HCT116 (cell line): Measurements from ENCODE around the gene RALGPS1. TPM values are rescaled to one million over a fixed set of nuclear protein-coding genes. Genes with fewer than 3 reads are reported as not detected.

ENCODE experiments used
- ATAC-seq: fragments of 200-7000 bp; cut with Tn5 transposase; 2 replicates; pipeline ENCODE4 v1.9.1; 2020; ENCODE audit warnings: mild to moderate bottlenecking, moderate library complexity
- BruUV-seq: library from RNA; stranded (reverse); fragments of 400-500 nt; replicated peaks from 2 replicates; lab custom pipeline; 2021; lab: Mats Ljungman, UMichigan
- CTCF ChIA-PET: fragments of 300-600 bp; sonication (Branson Sonifier 250); formaldehyde crosslinking; loops from one replicate; lab custom pipeline; 2021; ENCODE audit warnings: antibody characterized with exemption; lab: Charles Lee
- POLR2A ChIA-PET: fragments of 300-600, 350-600 bp; sonication (Branson Sonifier 250); formaldehyde crosslinking; loops from one replicate; lab custom pipeline; 2021; ENCODE audit warnings: antibody characterized with exemption; lab: Charles Lee
- RAD21 ChIA-PET, 2 experiments: fragments of 300-600 bp; sonication (Branson Sonifier 250); formaldehyde crosslinking; loops; one replicate each; lab custom pipeline; 2023; ENCODE audit warnings: low total read pairs in 2 of 2; ENCODE audit not compliant: uncharacterized antibody in 2 of 2, unreplicated experiment in 2 of 2, low non-redundant PET in 1 of 2; lab: Charles Lee
- DNase-seq: peaks from one replicate; pipeline ENCODE4 v3.0.0-alpha.2; 2010; ENCODE audit warnings: low read depth, low spot score
- H2AFZ ChIP-seq: fragments of 200-600 bp; shearing (Covaris generic), sonication (generic); 2 replicates; pipeline ENCODE4 v1.6.1; 2017; ENCODE audit warnings: low read depth, mixed run types, mixed read lengths, antibody characterized with exemption, low read length; ENCODE audit not compliant: poor library complexity, severe bottlenecking
- H3K27ac ChIP-seq: 2 replicates; pipeline ENCODE4 v1.5.1; 2012; ENCODE audit warnings: low read depth, low read length
- H3K27me3 ChIP-seq: fragments of 200-600 bp; sonication (generic); 2 replicates; pipeline ENCODE4 v1.6.1; 2016; ENCODE audit warnings: mixed run types, low read length, mixed read lengths; ENCODE audit not compliant: insufficient read depth
- H3K36me3 ChIP-seq, 2 experiments: fragments of 200-500 bp in 1 of 2; fragments of 200-600 bp in 1 of 2; sonication (Bioruptor generic) in 1 of 2; sonication (generic) in 1 of 2; 2 replicates each; pipeline versions ENCODE4 v1.5.1 to v1.6.1; 2014 to 2016; ENCODE audit warnings: low read length in 2 of 2, inconsistent platforms in 1 of 2, mixed read lengths in 1 of 2, mixed run types in 1 of 2; ENCODE audit not compliant: insufficient read depth in 2 of 2, control insufficient read depth in 1 of 2
- H3K4me1 ChIP-seq, 2 experiments: fragments of 200-600 bp in 1 of 2; sonication (generic) in 1 of 2; 2 replicates each; pipeline versions ENCODE4 v1.5.1 to v1.6.1; 2012 to 2017; ENCODE audit warnings: low read length in 2 of 2, inconsistent platforms in 1 of 2, mild to moderate bottlenecking in 1 of 2, mixed read lengths in 1 of 2, mixed run types in 1 of 2, moderate library complexity in 1 of 2; ENCODE audit not compliant: insufficient read depth in 2 of 2, control insufficient read depth in 1 of 2
- H3K4me2 ChIP-seq: fragments of 200-600 bp; sonication (generic); 2 replicates; pipeline ENCODE4 v1.6.1; 2017; ENCODE audit warnings: mixed run types, low read length, mixed read lengths
- H3K4me3 ChIP-seq, 2 experiments: fragments of 200-600 bp in 1 of 2; sonication (generic) in 1 of 2; replicated peaks in 1 of 2; 2 replicates each; pipeline ENCODE4 v1.5.1; 2011 to 2016; ENCODE audit warnings: low read length in 2 of 2, control low read depth in 1 of 2, low read depth in 1 of 2, mild to moderate bottlenecking in 1 of 2, mixed read lengths in 1 of 2, mixed run types in 1 of 2
- H3K79me2 ChIP-seq: fragments of 200-600 bp; sonication (generic); 2 replicates; pipeline ENCODE4 v1.6.1; 2017; ENCODE audit warnings: mild to moderate bottlenecking, mixed run types, low read length, moderate library complexity, mixed read lengths; ENCODE audit not compliant: insufficient read depth
- H3K9ac ChIP-seq: fragments of 200-600 bp; sonication (generic); 2 replicates; pipeline ENCODE4 v1.6.1; 2016; ENCODE audit warnings: low read length, mixed read lengths
- H3K9me2 ChIP-seq: fragments of 200-600 bp; sonication (generic), shearing (Covaris generic); 2 replicates; pipeline ENCODE4 v1.6.1; 2017; ENCODE audit warnings: mixed run types, mild to moderate bottlenecking, moderate library complexity; ENCODE audit not compliant: insufficient read depth
- H3K9me3 ChIP-seq, 2 experiments: fragments of 200-500 bp in 1 of 2; fragments of 200-600 bp in 1 of 2; sonication (Bioruptor generic) in 1 of 2; sonication (generic) in 1 of 2; 2 replicates each; pipeline ENCODE4 v1.6.1; 2014 to 2017; ENCODE audit warnings: low read length in 2 of 2, mixed read lengths in 2 of 2, inconsistent platforms in 1 of 2, low read depth in 1 of 2, mild to moderate bottlenecking in 1 of 2, mixed run types in 1 of 2, moderate library complexity in 1 of 2; ENCODE audit not compliant: control insufficient read depth in 1 of 2, insufficient read depth in 1 of 2
- H4K20me1 ChIP-seq: fragments of 200-600 bp; sonication (generic), shearing (Covaris generic); 2 replicates; pipeline ENCODE4 v1.6.1; 2017; ENCODE audit warnings: mixed run types, mild to moderate bottlenecking, moderate library complexity; ENCODE audit not compliant: insufficient read depth
- ATF3 ChIP-seq: IDR thresholded peaks from 2 replicates; pipeline ENCODE4 v1.6.1; 2012
- CBX3 ChIP-seq: IDR thresholded peaks from 2 replicates; pipeline ENCODE4 v1.6.1; 2012; ENCODE audit warnings: low read depth
- CTCF ChIP-seq, 3 experiments: fragments of 200-600 bp in 1 of 3; sonication (generic) in 1 of 3; IDR thresholded peaks in 2 of 3; conservative IDR thresholded peaks in 1 of 3; 2 replicates each; pipeline ENCODE4 v1.5.1; 2012 to 2017; ENCODE audit warnings: low read depth in 2 of 3, low read length in 2 of 3, antibody characterized with exemption in 1 of 3, borderline replicate concordance in 1 of 3, control low read depth in 1 of 3, mild to moderate bottlenecking in 1 of 3, mixed read lengths in 1 of 3, mixed run types in 1 of 3, moderate library complexity in 1 of 3; ENCODE audit not compliant: insufficient read depth in 1 of 3
- EGR1 ChIP-seq: IDR thresholded peaks from 2 replicates; pipeline ENCODE4 v1.6.1; 2012; ENCODE audit warnings: low read depth
- EZH2phosphoT487 ChIP-seq: fragments of 200-600 bp; IDR thresholded peaks from 2 replicates; pipeline ENCODE4 v1.6.1; 2018; ENCODE audit warnings: antibody characterized with exemption, borderline replicate concordance
- FOSL1 ChIP-seq: IDR thresholded peaks from 2 replicates; pipeline ENCODE4 v1.6.1; 2012; ENCODE audit warnings: low read depth
- POLR2A ChIP-seq: IDR thresholded peaks from 2 replicates; pipeline ENCODE4 v1.7.0; 2011; ENCODE audit warnings: borderline replicate concordance; ENCODE audit not compliant: insufficient read depth, insufficient read length; ENCODE audit errors: extremely low read depth
- POLR2AphosphoS5 ChIP-seq: IDR thresholded peaks from 2 replicates; pipeline ENCODE4 v1.6.1; 2011; ENCODE audit warnings: mild to moderate bottlenecking, low read depth, low read length, moderate library complexity
- RAD21 ChIP-seq: IDR thresholded peaks from 2 replicates; pipeline ENCODE4 v1.6.1; 2012; ENCODE audit warnings: low read depth, mild to moderate bottlenecking
- SP1 ChIP-seq: IDR thresholded peaks from 2 replicates; pipeline ENCODE4 v1.6.1; 2012; ENCODE audit warnings: low read depth
- SRF ChIP-seq: IDR thresholded peaks from 2 replicates; pipeline ENCODE4 v1.6.1; 2012; ENCODE audit warnings: low read depth
- TCF7L2 ChIP-seq: IDR thresholded peaks from 2 replicates; pipeline ENCODE4 v1.7.0; 2011; ENCODE audit warnings: borderline replicate concordance, inconsistent platforms; ENCODE audit not compliant: insufficient read depth, insufficient read length; ENCODE audit errors: extremely low read depth
- ZBTB33 ChIP-seq: IDR thresholded peaks from 2 replicates; pipeline ENCODE4 v1.6.1; 2011; ENCODE audit warnings: mild to moderate bottlenecking, low read length, moderate library complexity; ENCODE audit not compliant: insufficient replicate concordance; ENCODE audit errors: extremely low read depth
- ZNF274 ChIP-seq: fragments of 200-500 bp; sonication (Bioruptor generic); IDR thresholded peaks from 2 replicates; pipeline ENCODE4 v1.6.1; 2014; ENCODE audit warnings: mild to moderate bottlenecking, low read depth, low read length, inconsistent platforms
- intact Hi-C: fragments of 100-400 bp; cut with micrococcal nuclease; formaldehyde crosslinking; loops from 2 replicates; pipeline ENCODE4 v1.10.0; 2022
- total RNA-seq: library from RNA; stranded (reverse); gene quantifications from one replicate; pipeline ENCODE4 v1.2.1, GENCODE V29; 2021; ENCODE audit not compliant: unreplicated experiment
- TF ChIP-seq, protein P1 (sequence below): IDR thresholded peaks from 2 replicates; pipeline ENCODE4 v1.6.1; 2012

RALGPS1 gene
- total RNA-seq, 1 experiment from 2014 or later, result 7.6 TPM

GRCh38 chr9:127224883-127225739 is 310.5 kb downstream of the RALGPS1 start:
- Histone ChIP-seq H3K36me3 (no peaks in the 10 kb centered on the region), H3K27me3 (peaks cover 19% of the 10 kb centered on the region; the same call in 1 of the 2 replicates), H3K9me2 (no peaks in the 10 kb centered on the region), H3K4me3 (peak overlapping the region; percentile 49 to 63), H3K4me1 (peaks cover 8 to 26% of the 10 kb centered on the region in 2 experiments; a peak in 3 of 4 replicates), H3K79me2 (peaks cover 4% of the 10 kb centered on the region; the same call in 1 of the 2 replicates), H3K9ac (peak overlapping the region; percentile 69), H2AFZ (no peak overlapping the region), H4K20me1 (no peaks in the 10 kb centered on the region), H3K27ac (peak overlapping the region; percentile 64; the same call in 1 of the 2 replicates), H3K4me2 (peak overlapping the region; percentile 91), H3K9me3 (no peaks in the 10 kb centered on the region)
- TF ChIP-seq SRF (no peak), EZH2phosphoT487 (no peak), RAD21 (no peak), ZBTB33 (no peak), EGR1 (peak; percentile 36; the same call in 1 of the 2 replicates), ATF3 (no peak), SP1 (peak; percentile 91), CBX3 (no peak), POLR2AphosphoS5 (no peak; the same call in 1 of the 2 replicates), TCF7L2 (peak; percentile 8), FOSL1 (no peak), CTCF (IDR thresholded peaks at IDR 0.05 in 2 of 3, conservative IDR thresholded peaks at IDR 0.05 in 1 of 3; ENCODE audit: borderline replicate concordance in 1 of 3, insufficient read depth in 1 of 3, low read depth in 2 of 3, low read length in 2 of 3) (no peak), POLR2A (no peak), ZNF274 (no peak)
- TF ChIP-seq, protein P1, sequence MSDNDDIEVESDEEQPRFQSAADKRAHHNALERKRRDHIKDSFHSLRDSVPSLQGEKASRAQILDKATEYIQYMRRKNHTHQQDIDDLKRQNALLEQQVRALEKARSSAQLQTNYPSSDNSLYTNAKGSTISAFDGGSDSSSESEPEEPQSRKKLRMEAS, result peak; percentile 82
- DNase-seq (peak; percentile 63), ATAC-seq (peak; percentile 81)
- RAD21 ChIA-PET, result interaction anchor here (0.6 to 1.9 kb wide), 5 partner anchors 11 to 180 kb away, joined by 4 to 9 read pairs (median 4); partner anchors contain the start of gene SLC2A8 (in 1 of the 2)
- no TSS peak for BruUV-seq
- CTCF ChIA-PET, result interaction anchor here (0.6 to 2.8 kb wide), 13 partner anchors 10 to 510 kb away, joined by 3 to 24 read pairs (median 5); partner anchors contain the start of genes SLC2A8 and TOR2A
- POLR2A ChIA-PET, result interaction anchor here (0.9 to 1.9 kb wide), 6 partner anchors 9 to 226 kb away, joined by 3 to 9 read pairs (median 4); partner anchors contain the start of genes LRSAM1, RPL12, SLC2A8 and ZNF79
- intact Hi-C loops, result loop anchor here (1.0 kb wide), 1 partner anchor 171 kb away; no protein-coding TSS in a partner anchor
